GM21825 (cell line): ENCODE measurements around the gene DPF1.
"Not testable (repeated sequence)": the region's sequence is repeated elsewhere in the genome, so short reads cannot be mapped to it uniquely, and the experiment has no call there.

ENCODE experiments used
- ATAC-seq: cut with Tn5 transposase; IDR thresholded peaks from one replicate; pipeline ENCODE4 v1.9.1; 2021; ENCODE audit warnings: mild to moderate bottlenecking, moderate library complexity; ENCODE audit not compliant: unreplicated experiment

Gene DPF1

GRCh38 chr19:38250821-38251563, 27.0 kb upstream of the DPF1 start:
- ATAC-seq: no peak

GRCh38 chr19:38250428-38250820, 26.4 kb upstream of the DPF1 start:
- ATAC-seq: no peak

- no peak for ATAC-seq
Measured at GRCh38 chr19:38248421-38248820, 24.4 kb upstream of the DPF1 start.

GRCh38 chr19:38247734-38248268, 23.8 kb upstream of the DPF1 start:
- no peak for ATAC-seq

- no peak for ATAC-seq
Measured at GRCh38 chr19:38247126-38247525, 23.1 kb upstream of the DPF1 start.

GRCh38 chr19:38245826-38246498, 21.9 kb upstream of the DPF1 start:
- ATAC-seq: no peak

- ATAC-seq: no peak
Measured at GRCh38 chr19:38243279-38243673, 19.3 kb upstream of the DPF1 start.

GRCh38 chr19:38239816-38240215, 15.8 kb upstream of the DPF1 start:
- ATAC-seq: no peak

- ATAC-seq: no peak
Measured at GRCh38 chr19:38234615-38235014, 10.6 kb upstream of the DPF1 start.

- no peak for ATAC-seq
Measured at GRCh38 chr19:38233740-38234251, 9.8 kb upstream of the DPF1 start.

- ATAC-seq: no peak
Measured at GRCh38 chr19:38231918-38232317, 7.9 kb upstream of the DPF1 start.

- not testable (repeated sequence) for ATAC-seq
Measured at GRCh38 chr19:38230506-38231133, 6.6 kb upstream of the DPF1 start.

GRCh38 chr19:38229585-38230073, 5.6 kb upstream of the DPF1 start:
- ATAC-seq: peak; percentile 72

GRCh38 chr19:38228491-38229439, 4.7 kb upstream of the DPF1 start:
- no peak for ATAC-seq

GRCh38 chr19:38228005-38228377, 4.0 kb upstream of the DPF1 start:
- no peak for ATAC-seq

GRCh38 chr19:38227287-38228004, 3.4 kb upstream of the DPF1 start:
- ATAC-seq: no peak

GRCh38 chr19:38224863-38225218, 819 bp upstream of the DPF1 start:
- not testable (repeated sequence) for ATAC-seq

GRCh38 chr19:38223617-38224013, 407 bp downstream of the DPF1 start:
- ATAC-seq: no peak

GRCh38 chr19:38223119-38223523, 901 bp downstream of the DPF1 start:
- ATAC-seq: no peak
